TTC549 (cell line): ENCODE data around the gene PARP2.
"Not testable (repeated sequence)": the region's sequence is repeated elsewhere in the genome, so short reads cannot be mapped to it uniquely, and the experiment has no call there.

Experiments used
- FAIRE-seq: peaks from 2 replicates; lab custom pipeline; 2012; peaks lifted over from hg19 to GRCh38; lab: Jason Lieb, UNC

Gene PARP2

DNA sequence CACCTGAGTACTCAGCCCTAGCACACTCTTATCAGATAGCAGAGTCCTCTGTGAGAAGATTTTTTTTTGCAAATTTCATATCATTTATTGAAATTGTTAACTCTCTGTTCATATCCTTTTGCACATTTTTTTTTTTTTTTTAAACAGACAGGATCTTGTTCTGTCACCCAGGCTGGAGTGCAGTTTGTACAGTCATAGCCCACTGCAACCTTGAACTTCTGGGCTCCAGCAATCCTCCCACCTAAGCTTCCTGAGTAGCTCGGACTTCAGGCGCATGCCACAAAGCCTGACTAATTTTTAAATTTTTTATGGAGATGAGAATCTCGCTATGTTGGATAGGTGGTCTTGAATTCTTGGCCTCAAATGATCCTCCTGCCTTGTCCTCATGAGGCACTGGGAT is 4.3 kb downstream of the PARP2 start:
- FAIRE-seq, result no peak

- no peak for FAIRE-seq
Measured at GRCh38 chr14:20350282-20350681, 6.8 kb downstream of the PARP2 start.

GRCh38 chr14:20350860-20351259 is 7.4 kb downstream of the PARP2 start:
- FAIRE-seq, result no peak

DNA sequence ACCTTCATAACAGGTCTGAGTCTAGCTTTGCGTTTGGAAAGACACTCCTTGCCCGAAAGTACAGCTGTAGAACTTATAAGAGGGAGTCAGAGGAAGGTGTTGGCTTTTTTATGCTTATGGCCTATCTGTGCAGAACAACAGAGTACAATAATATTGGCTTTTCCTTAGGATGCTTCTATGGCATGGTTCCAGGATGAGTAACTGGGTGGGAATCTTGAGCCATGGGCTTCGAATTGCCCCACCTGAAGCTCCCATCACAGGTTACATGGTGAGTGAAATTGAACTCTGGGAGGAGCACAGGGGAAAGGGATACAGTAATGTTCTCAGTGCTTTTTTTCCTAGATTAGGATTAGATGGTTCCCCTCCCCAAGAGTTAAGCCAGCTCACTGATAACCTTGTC is 13.0 kb downstream of the PARP2 start:
- no peak for FAIRE-seq

DNA sequence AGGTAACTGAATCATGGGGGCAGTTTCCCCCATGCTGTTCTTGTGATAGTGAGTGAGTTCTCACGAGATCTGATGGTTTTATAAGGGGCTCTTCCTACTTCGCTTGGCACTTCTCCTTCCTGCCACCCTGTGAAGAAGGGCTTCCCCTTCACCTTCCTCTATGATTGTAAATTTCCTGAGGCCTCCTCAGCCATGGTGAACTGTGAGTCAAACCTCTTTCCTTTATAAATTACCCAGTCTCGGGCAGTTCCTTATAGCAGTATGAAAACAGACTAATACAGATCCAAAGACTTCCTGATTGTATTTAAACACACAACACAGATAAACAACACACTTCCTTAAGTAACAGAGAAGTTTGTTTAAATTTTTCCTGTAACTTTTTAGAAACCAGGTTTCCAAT is 15.0 kb downstream of the PARP2 start:
- FAIRE-seq, result not testable (repeated sequence)

GRCh38 chr14:20365928-20366327 is 22.5 kb downstream of the PARP2 start:
- FAIRE-seq, result no peak

- FAIRE-seq, result no peak
Measured at GRCh38 chr14:20372796-20373195, 29.4 kb downstream of the PARP2 start.

- no peak for FAIRE-seq
Measured at GRCh38 chr14:20375471-20375870, 32.0 kb downstream of the PARP2 start.

DNA sequence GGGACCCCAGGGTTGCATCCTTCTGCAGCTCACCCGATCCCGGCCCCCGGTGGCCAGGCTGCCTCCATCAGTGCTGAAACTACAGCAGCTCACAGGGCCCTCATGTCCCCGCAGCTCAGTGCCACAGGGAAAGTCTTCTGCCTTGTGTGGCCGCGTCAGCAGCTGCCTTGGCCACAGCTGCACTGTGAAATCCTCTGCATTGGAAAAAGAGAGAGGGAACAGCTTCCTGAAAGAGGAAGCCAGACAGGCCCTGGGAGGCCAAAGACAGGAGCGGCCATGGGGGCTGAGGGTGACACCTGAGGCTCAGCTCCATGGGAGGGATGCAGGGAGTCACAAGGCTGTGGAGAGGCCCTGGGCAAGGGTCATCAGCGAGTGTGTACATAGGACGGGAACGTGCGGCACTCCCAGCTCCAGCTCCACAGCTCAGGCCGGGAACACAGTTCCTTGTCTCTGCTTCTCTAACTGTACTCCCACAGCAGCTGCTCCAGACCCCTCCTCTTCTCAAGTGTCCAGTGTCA is 32.7 kb downstream of the PARP2 start:
- FAIRE-seq, result no peak

DNA sequence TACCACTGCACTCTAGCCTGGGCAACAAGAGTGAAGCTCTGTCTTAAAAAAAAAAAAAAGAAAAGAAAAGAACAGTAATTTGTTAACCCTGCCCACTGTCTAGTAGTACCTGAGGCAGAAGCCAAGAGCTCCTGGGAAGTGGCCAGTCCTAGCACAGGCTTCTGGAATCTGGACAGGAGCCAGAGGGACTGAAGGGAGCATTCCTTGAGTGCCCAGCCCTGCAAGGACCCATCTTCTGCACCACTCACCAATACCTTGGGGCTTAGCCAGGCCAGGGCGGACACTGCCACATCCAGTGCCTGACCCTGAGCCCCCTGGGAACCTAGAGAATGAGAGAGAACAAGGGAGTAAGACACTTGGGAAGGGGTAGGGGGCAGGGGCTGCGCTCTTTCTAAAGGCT is 33.7 kb downstream of the PARP2 start:
- no peak for FAIRE-seq

DNA sequence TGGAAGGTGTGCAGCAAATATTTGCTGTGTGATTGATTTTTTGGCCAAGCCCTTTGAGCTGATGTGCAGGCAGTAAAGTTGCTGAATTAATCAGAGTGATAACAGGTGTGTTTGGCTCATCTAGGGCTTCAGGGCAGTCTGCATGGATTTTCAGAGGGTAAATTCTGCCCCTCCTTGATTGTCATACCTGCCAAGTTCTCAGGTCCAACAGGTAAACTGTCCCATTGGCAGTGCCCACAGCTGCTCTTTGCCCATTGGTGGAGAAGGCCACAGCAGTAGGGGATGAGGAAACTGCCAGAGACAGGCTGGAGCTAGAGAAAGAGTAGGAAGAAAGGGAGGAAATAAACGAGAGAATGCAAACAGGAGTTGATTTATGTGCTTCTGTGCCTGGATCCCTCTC is 36.3 kb downstream of the PARP2 start:
- FAIRE-seq, result no peak

DNA sequence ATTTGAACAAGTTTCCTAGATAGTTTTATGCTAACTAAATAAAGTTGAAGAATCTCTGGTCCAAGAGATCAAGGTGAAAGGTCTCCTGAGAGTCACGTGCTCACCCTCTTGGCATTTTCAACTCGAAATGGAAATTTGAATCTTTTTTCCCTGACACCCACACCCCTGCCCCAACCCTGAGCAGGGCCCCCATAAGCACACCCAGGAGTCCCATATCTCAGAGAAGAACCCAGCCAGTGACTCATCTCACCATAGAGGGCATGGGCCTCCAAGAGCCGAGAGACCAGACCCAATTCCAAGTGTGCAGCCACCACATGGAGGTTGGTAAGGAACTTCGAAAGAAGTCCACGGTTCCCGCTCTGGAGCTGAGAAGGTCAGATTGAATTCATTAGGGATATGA is 37.2 kb downstream of the PARP2 start:
- no peak for FAIRE-seq

DNA sequence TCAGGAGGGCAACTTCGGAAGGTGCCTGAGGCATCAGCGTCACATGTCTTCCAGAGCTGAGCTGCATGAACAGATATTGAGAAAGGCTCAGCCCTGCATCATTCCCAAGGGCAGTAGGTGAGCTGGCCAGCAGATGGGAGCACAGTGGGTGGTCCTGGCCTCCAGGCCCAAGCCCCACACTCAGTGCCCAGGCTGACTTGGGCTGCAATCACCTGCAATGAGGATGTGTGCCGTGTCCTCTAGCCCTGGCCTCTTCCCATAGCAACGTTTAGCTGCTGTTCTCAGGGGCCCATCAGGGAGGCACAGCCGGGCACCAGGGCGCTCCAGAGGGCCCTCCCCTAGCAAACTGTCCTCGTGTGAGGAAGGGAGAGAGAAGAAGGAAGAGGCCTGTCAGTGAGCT is 37.9 kb downstream of the PARP2 start:
- no peak for FAIRE-seq

DNA sequence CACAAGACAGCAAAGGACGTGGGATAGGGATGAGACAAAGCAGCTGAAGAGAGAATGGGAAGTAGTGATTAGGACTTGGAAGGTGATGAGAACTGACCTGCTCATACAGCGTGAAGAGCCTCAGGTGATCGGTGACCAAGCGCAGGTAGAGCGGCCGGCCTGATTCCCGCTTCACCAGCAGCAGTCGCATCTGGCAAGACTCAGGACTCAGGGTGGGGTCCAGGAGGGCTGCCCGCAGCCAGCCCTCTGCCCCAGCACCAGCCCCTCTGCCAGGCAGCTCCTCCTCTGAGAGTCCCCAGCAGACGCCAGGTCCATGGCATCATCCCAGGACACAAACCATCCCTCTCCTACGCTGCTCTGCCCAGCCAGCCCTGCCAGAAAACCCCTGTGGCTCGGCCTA is 39.1 kb downstream of the PARP2 start:
- FAIRE-seq, result no peak

DNA sequence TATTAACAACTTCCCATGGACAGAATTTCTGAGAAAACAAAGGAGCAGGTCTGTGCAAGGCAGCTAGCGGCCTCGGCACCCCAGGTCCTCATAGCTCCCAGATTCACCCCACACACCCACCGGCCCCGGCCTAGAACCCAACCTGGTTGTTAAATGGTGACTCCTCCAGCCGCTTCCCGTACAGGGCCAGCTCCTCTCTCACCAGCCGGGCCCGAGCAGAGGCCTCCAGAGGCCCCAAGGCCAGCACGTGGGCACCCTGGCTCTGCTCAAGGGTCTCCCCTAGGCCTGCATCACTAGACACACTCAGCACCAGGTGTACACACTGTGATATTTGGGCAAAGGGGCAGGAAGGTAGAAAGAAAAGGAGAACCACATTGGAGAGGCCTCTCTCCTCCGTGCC is 39.6 kb downstream of the PARP2 start:
- FAIRE-seq, result no peak

- no peak for FAIRE-seq
Measured at GRCh38 chr14:20383636-20384035, 40.2 kb downstream of the PARP2 start.

DNA sequence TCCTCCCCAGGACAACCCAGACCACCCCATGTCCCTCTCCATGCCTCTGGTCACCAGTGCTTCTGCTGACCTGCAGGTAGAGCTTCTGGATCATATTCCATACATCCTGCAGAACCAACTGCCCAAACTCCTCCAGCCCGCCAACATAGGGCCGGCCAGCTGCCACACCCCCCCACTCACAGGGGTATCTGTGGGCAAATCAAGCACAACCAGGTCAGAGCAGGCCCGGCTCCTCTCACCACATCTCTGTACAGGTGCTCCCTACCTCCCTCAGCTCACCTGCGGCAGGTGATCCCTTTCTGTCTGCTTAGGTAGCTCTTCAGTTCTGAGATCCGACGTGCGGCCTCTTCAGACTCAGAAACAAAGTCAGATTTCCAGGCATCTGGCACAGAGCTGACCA is 40.9 kb downstream of the PARP2 start:
- FAIRE-seq, result no peak

- no peak for FAIRE-seq
Measured at GRCh38 chr14:20384886-20385285, 41.5 kb downstream of the PARP2 start.

GRCh38 chr14:20386276-20386855 is 42.9 kb downstream of the PARP2 start:
- no peak for FAIRE-seq

- no peak for FAIRE-seq
Measured at GRCh38 chr14:20387576-20387975, 44.1 kb downstream of the PARP2 start.

DNA sequence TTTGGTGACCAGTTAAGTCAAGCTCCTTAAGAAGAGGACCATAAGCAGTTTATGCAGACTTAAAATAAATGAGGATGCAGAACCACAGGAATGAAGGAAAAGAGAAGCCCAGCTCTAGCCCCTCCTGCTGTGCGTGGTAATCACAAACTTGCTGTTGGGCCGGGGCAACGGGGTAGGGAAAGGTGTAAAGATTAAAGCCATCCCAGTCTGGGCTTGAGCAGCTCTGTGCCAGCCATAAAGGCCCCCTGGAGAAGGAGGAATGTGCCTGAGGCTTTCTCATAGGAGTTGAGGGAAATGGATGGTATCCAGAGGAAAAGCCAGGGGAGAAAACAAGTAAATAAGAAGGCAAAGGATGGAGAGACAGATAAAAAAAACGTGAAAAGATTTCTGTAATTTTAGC is 44.7 kb downstream of the PARP2 start:
- FAIRE-seq, result no peak

DNA sequence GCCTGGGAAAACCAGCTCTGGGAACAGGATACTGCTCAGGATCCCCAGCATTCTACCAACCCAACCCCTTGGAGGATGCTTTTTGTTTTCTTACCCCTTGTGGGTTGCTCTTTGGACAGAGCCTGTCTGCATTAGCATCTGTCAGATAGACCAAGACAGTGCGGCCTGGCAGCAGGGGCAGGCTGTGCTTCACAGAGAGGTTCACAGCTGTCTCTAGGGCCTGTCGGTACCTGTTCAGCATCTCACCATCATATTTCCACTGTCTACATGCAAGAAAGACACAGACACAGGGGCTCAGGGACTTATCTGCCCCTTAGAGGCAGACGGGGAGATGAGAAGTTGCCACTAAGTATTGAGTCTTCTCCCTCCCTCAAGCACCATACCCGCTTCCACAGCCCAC is 48.1 kb downstream of the PARP2 start:
- FAIRE-seq, result no peak

GRCh38 chr14:20397511-20397910 is 54.1 kb downstream of the PARP2 start:
- no peak for FAIRE-seq

- FAIRE-seq, result no peak
Measured at GRCh38 chr14:20400589-20400964, 57.1 kb downstream of the PARP2 start.
